Ascending aorta (tissue), 2 donors: ENCODE measurements around the gene COL1A2. TPM values are rescaled to one million over a fixed set of nuclear protein-coding genes. Genes with fewer than 3 reads are reported as not detected.

Experiments
- DNase-seq, 2 donors: peaks; one replicate each; pipeline ENCODE4 v3.0.0-alpha.2; 2019; ENCODE audit warnings: low spot score in 2 of 2
- H3K27ac ChIP-seq, 2 donors: fragments of 200-600 bp; sonication (generic); one replicate each; pipeline ENCODE4 v1.5.1; 2016 to 2017; ENCODE audit warnings: mild to moderate bottlenecking in 1 of 2
- H3K27me3 ChIP-seq: fragments of 200-600 bp; sonication (generic); one replicate; pipeline ENCODE4 v1.5.1; 2017
- H3K36me3 ChIP-seq, 2 donors: fragments of 200-600 bp; sonication (generic); one replicate each; pipeline ENCODE4 v1.5.1; 2016
- H3K4me1 ChIP-seq, 2 donors: fragments of 200-600 bp; sonication (generic); one replicate each; pipeline ENCODE4 v1.5.1; 2016 to 2017; ENCODE audit warnings: mild to moderate bottlenecking in 1 of 2
- H3K4me3 ChIP-seq, 2 donors: fragments of 200-600 bp; sonication (generic); one replicate each; pipeline ENCODE4 v1.5.1; 2016 to 2017; ENCODE audit warnings: mild to moderate bottlenecking in 1 of 2
- H3K9me3 ChIP-seq, 2 donors: fragments of 200-600 bp; sonication (generic); one replicate each; pipeline ENCODE4 v1.5.1; 2016
- intact Hi-C: fragments of 100-400 bp; cut with DNase I; formaldehyde crosslinking; loops from one replicate; pipeline ENCODE4 v1.15.1; 2023
- total RNA-seq: library from RNA; depleted of rRNA; stranded (reverse); fragments of >200 nt; gene quantifications from one replicate; pipeline ENCODE4 v1.1.0, GENCODE V29; 2016
- TF ChIP-seq, protein P1 (sequence below), 3 experiments: fragments of 200-600 bp in 2 of 3; fragments of 450-650 bp in 1 of 3; sonication (generic) in 2 of 3; IDR thresholded peaks; one replicate each; pipeline ENCODE4 v1.5.1; 2016 to 2019; ENCODE audit warnings: antibody characterized with exemption in 3 of 3, mild to moderate bottlenecking in 1 of 3, moderate library complexity in 1 of 3

Gene COL1A2
- total RNA-seq, 1 donor from 2014 or later: 692 TPM

DNA sequence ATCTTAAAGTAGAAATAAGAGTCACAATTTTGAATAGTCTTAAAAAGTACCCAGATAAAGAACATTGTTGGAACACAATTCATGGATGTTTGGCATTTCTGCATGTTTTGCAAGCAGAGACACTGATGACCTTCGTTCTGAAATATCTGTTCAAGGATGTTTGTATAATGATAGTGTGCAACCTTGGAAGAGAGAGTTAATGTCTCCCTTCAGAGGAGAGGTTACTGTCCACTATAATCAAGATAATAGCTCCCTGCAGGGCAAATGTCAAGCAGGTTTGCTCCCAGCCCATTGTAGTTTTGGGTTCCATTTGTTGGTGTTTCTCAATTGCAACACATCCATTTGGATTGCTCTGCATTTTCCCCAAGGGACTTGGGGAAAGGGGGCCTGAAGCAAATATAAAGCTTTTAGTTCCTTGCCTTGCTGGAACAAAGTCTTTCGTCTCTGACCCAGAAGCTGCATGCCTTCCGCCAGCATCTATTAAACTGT lies 45.2 kb downstream of the COL1A2 start:
- Histone ChIP-seq H3K4me3 (no peak overlapping the region), H3K27ac (no peak overlapping the region), H3K4me1 (no peaks in the 10 kb centered on the region), H3K27me3 (no peaks in the 10 kb centered on the region), H3K36me3 (no peaks in the 10 kb centered on the region), H3K9me3 (no peaks in the 10 kb centered on the region)
- TF ChIP-seq, protein P1, sequence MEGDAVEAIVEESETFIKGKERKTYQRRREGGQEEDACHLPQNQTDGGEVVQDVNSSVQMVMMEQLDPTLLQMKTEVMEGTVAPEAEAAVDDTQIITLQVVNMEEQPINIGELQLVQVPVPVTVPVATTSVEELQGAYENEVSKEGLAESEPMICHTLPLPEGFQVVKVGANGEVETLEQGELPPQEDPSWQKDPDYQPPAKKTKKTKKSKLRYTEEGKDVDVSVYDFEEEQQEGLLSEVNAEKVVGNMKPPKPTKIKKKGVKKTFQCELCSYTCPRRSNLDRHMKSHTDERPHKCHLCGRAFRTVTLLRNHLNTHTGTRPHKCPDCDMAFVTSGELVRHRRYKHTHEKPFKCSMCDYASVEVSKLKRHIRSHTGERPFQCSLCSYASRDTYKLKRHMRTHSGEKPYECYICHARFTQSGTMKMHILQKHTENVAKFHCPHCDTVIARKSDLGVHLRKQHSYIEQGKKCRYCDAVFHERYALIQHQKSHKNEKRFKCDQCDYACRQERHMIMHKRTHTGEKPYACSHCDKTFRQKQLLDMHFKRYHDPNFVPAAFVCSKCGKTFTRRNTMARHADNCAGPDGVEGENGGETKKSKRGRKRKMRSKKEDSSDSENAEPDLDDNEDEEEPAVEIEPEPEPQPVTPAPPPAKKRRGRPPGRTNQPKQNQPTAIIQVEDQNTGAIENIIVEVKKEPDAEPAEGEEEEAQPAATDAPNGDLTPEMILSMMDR (IDR thresholded peaks at IDR 0.05): no peak
- no peak for DNase-seq
- intact Hi-C loops: no loop called here

DNA sequence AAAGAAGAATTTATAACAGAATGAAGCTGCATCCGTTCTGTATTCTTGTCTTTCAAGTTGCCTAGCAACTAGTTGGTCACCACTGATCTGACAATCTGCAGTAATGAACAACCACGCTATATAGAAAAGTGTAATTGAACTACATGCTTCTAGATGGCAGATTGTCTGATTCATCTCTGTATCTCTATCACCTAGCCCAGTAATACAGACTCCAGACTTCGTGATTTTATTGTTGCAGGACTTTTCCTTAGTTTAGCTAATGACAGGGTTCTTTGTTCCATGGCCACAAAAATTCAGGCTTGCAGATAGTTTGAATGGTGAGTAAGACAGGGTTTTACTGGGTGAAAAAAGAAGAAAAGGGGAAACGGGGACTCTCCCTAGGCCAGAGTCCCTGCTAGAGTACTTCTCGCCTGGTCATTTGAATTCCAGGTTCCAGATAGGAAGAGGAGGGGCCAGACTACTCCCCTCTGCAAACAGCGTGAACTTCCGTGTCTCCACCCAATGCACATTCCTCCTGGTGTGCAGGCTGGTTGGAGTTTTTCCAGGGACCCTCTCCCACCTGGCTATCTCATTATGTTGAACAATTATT lies 45.9 kb downstream of the COL1A2 start:
- TF ChIP-seq, protein P1 (IDR thresholded peaks at IDR 0.05): no peak
- Histone ChIP-seq H3K4me1 (no peaks in the 10 kb centered on the region), H3K36me3 (no peaks in the 10 kb centered on the region), H3K9me3 (no peaks in the 10 kb centered on the region), H3K27me3 (no peaks in the 10 kb centered on the region), H3K4me3 (no peak overlapping the region), H3K27ac (no peak overlapping the region)
- intact Hi-C loops: no loop called here
- no peak for DNase-seq

DNA sequence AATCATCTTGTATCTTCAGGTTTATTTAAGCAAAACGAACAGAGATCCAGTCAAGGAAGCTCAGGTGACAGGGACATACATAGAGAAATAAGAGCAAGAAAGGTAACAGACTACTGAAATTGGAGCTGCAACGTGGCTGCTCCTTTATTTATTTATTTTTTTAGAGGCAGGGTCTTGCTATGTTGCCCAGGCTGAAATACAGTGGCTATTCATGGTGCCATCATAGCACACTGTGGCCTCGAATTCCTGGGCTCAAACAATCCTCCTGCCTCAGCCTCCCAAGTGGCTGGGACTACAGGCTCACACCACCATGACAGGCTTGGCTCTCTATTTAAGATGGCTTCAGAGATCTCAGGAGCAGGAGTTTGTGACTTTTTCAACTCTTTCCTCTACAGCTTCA lies 46.4 kb downstream of the COL1A2 start:
- intact Hi-C loops: no loop called here
- no peak for DNase-seq

DNA sequence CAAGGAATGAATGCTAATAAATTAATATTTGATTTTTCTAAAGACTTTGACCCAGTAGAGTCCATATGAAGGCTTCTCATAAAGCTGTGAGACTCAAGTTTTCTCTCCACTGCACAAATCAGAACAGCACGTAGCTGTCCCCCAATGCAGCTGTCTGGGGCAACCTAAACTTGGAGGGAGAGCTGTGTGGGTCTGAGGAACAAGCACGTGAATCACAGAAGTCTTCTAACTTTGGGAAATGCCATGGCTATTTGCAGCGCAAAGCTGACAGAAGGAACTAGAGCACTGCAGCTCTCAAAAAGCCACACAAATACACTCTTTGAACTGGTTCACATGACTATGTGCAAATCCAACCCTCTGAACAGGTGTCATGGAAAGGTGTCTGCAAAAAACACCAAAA lies 47.9 kb downstream of the COL1A2 start:
- intact Hi-C loops: no loop called here
- no peak for DNase-seq
- TF ChIP-seq, protein P1 (IDR thresholded peaks at IDR 0.05): no peak

More for the DNA sequence above, 46.4 kb downstream of the COL1A2 start:
- Histone ChIP-seq H3K27me3 (no peaks in the 10 kb centered on the region), H3K36me3 (no peaks in the 10 kb centered on the region), H3K27ac (no peak overlapping the region), H3K4me3 (no peak overlapping the region), H3K4me1 (no peaks in the 10 kb centered on the region), H3K9me3 (no peaks in the 10 kb centered on the region)
- TF ChIP-seq, protein P1 (IDR thresholded peaks at IDR 0.05): no peak

DNA sequence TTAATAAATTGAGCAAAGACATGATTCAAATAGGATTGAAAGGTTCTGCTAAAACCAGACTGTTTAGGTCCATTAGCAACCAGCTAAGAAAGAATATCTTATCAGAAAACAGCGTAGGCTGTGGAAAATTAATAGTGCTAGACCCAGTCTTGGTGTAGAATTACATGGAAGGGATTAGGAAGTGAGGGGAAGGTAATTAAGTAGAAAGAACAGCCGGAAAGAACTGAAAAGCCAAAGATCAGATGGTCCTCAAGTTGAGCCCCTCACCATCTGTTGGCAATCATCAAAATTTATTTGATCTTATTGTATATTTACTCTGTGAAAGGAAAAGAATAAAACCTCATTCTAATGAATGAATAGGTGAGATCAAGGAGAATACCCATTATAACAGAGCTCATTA lies 50.1 kb downstream of the COL1A2 start:
- TF ChIP-seq, protein P1 (IDR thresholded peaks at IDR 0.05): no peak
- Histone ChIP-seq H3K27ac (no peak overlapping the region), H3K4me3 (no peak overlapping the region), H3K4me1 (no peaks in the 10 kb centered on the region), H3K36me3 (no peaks in the 10 kb centered on the region), H3K27me3 (no peaks in the 10 kb centered on the region), H3K9me3 (no peaks in the 10 kb centered on the region)
- intact Hi-C loops: no loop called here
- no peak for DNase-seq

More for the DNA sequence above, 47.9 kb downstream of the COL1A2 start:
- Histone ChIP-seq H3K27ac (no peak overlapping the region), H3K4me3 (no peak overlapping the region), H3K4me1 (no peaks in the 10 kb centered on the region), H3K9me3 (no peaks in the 10 kb centered on the region), H3K36me3 (no peaks in the 10 kb centered on the region), H3K27me3 (no peaks in the 10 kb centered on the region)
